GM23248 (cell line): ENCODE results near the gene PVR. TPM values are rescaled to one million over a fixed set of nuclear protein-coding genes. Genes with fewer than 3 reads are reported as not detected.
A peak's percentile ranks its signal among the peaks of the same experiment; 100 is the strongest.

Experiments used
- DNase-seq: peaks from one replicate; pipeline ENCODE4 v3.0.0-alpha.2; 2015
- H2AFZ ChIP-seq: fragments of 200-600 bp; sonication (generic); 2 replicates; pipeline ENCODE4 v1.6.1; 2016; ENCODE audit warnings: antibody characterized with exemption
- H3F3A ChIP-seq: fragments of 200-600 bp; sonication (generic); 2 replicates; pipeline ENCODE4 v1.6.1; 2016; ENCODE audit warnings: mild to moderate bottlenecking, antibody characterized with exemption, mixed run types; ENCODE audit not compliant: insufficient read depth
- H3K27ac ChIP-seq: fragments of 200-600 bp; sonication (generic); 2 replicates; pipeline ENCODE4 v1.5.1; 2016; ENCODE audit warnings: mild to moderate bottlenecking
- H3K27me3 ChIP-seq: fragments of 200-600 bp; sonication (generic); replicated peaks from 2 replicates; pipeline ENCODE4 v1.6.1; 2016; ENCODE audit warnings: mild to moderate bottlenecking; ENCODE audit not compliant: insufficient read depth
- H3K36me3 ChIP-seq: fragments of 200-600 bp; sonication (generic); 2 replicates; pipeline ENCODE4 v1.6.1; 2016; ENCODE audit warnings: low read depth, mild to moderate bottlenecking
- H3K4me1 ChIP-seq: fragments of 200-600 bp; sonication (generic); 2 replicates; pipeline ENCODE4 v1.6.1; 2016; ENCODE audit warnings: mild to moderate bottlenecking; ENCODE audit not compliant: insufficient read depth
- H3K4me2 ChIP-seq: fragments of 200-600 bp; sonication (generic); one replicate; pipeline ENCODE4 v1.6.1; 2016; ENCODE audit warnings: mild to moderate bottlenecking; ENCODE audit not compliant: unreplicated experiment
- H3K4me3 ChIP-seq: fragments of 200-600 bp; sonication (generic); 2 replicates; pipeline ENCODE4 v1.5.1; 2016; ENCODE audit warnings: mild to moderate bottlenecking
- H3K79me2 ChIP-seq: fragments of 200-600 bp; sonication (generic); 2 replicates; pipeline ENCODE4 v1.6.1; 2016; ENCODE audit warnings: mild to moderate bottlenecking; ENCODE audit not compliant: insufficient read depth
- H3K9ac ChIP-seq: fragments of 200-600 bp; sonication (generic); 2 replicates; pipeline ENCODE4 v1.6.1; 2016; ENCODE audit warnings: mild to moderate bottlenecking
- H3K9me2 ChIP-seq: fragments of 200-600 bp; sonication (generic); 2 replicates; pipeline ENCODE4 v1.6.1; 2016; ENCODE audit warnings: mixed run types, mild to moderate bottlenecking, moderate library complexity; ENCODE audit not compliant: insufficient read depth
- H3K9me3 ChIP-seq: fragments of 200-600 bp; sonication (generic); one replicate; pipeline ENCODE4 v1.6.1; 2017; ENCODE audit warnings: low read depth
- H4K20me1 ChIP-seq: fragments of 200-600 bp; sonication (generic); 2 replicates; pipeline ENCODE4 v1.6.0; 2016; ENCODE audit not compliant: insufficient read depth
- EZH2 ChIP-seq: fragments of 200-600 bp; sonication (generic); IDR thresholded peaks from 2 replicates; pipeline ENCODE4 v1.6.1; 2018; ENCODE audit warnings: antibody characterized with exemption, mild to moderate bottlenecking; ENCODE audit not compliant: insufficient read depth, poor library complexity, severe bottlenecking
- EZH2phosphoT487 ChIP-seq: fragments of 200-600 bp; sonication (generic); IDR thresholded peaks from 2 replicates; pipeline ENCODE4 v1.6.1; 2018; ENCODE audit warnings: antibody characterized with exemption, moderate library complexity, mild to moderate bottlenecking, low read depth; ENCODE audit not compliant: insufficient read depth
- WGBS, 2 experiments: methylation state at CpG; one replicate each; pipeline ENCODE4 v1.1.6; 2015 to 2017; ENCODE audit warnings: low lambda C conversion rate in 2 of 2, low coverage in 1 of 2; ENCODE audit errors: missing lambda C conversion rate in 2 of 2; 5-methylcytosine and 5-hydroxymethylcytosine counted together
- in situ Hi-C: fragments of 300-500 bp; cut with MboI; formaldehyde crosslinking; loops from 2 replicates; pipeline ENCODE4 v1.15.0; 2020
- polyA plus RNA-seq: library from polyadenylated mRNA; unstranded; fragments of >200 nt; fragmentation: Nextera tagmentation; extraction: Ambion mirVana; gene quantifications from 2 replicates; pipeline ENCODE4 v1.2.1, GENCODE V29; 2016
- total RNA-seq: library from RNA; depleted of rRNA; stranded (reverse); fragments of >200 nt; shearing (Covaris generic); gene quantifications from 2 replicates; pipeline ENCODE4 v1.2.3, GENCODE V29; 2014

PVR gene
- total and polyA plus RNA-seq, 2 experiments from 2014 or later: 58.8 to 148 TPM

DNA sequence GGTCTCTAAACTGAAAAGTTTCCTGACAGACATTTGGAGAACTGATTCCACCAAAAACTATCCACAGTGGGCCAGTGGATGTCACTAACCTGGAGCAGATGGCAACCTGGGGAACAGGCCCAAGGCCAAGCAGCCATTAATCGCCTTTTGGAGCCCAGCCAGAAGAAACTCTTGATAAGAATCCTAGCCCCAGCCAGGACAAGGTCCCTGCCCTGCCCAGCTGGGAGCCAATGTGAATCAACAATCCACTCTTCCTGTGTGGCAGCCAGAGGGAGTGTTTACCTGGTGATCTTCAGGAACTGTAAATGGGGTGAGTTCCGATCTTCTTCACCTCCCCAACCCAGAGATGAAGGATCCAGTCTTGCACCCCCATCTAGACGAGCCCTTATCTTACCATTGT is 44.8 kb upstream of the PVR start:
- Histone ChIP-seq H3K36me3 (no peaks in the 10 kb centered on the region), H3K27me3 (no peaks in the 10 kb centered on the region), H3K9me2 (no peaks in the 10 kb centered on the region), H3K4me3 (no peak overlapping the region), H2AFZ (no peak overlapping the region), H3K79me2 (no peaks in the 10 kb centered on the region), H3F3A (peaks cover 28% of the 10 kb centered on the region), H4K20me1 (no peaks in the 10 kb centered on the region), H3K9ac (no peak overlapping the region), H3K4me2 (no peak overlapping the region), H3K27ac (no peak overlapping the region), H3K4me1 (peaks cover 17% of the 10 kb centered on the region), H3K9me3 (no peaks in the 10 kb centered on the region)
- no peak for DNase-seq
- 78 to 80% methylated on average over 3 of the region's 3 CpGs for WGBS, 2 experiments
- in situ Hi-C loops: no loop called here
- TF ChIP-seq EZH2: no peak
- no peak for TF ChIP-seq EZH2phosphoT487

DNA sequence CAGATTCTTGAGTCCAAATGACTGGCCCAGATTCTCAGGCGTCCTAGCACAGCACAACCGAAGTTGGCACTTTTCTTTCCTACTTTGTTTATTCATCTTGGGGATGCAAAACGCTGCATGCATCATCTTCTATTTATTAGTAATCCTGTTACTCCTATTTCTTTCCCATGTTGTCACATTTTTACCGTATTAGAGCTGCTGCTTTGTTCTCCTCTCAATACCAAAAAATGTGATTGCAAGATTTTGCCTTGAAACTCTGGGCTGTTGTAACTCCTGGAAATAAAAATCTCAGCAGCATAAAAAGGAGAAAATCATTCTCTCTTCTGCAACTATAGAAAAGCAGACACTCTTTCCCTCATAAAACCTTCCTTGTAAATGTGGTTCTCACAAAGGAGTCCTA is 43.2 kb upstream of the PVR start:
- H4K20me1 ChIP-seq: no peaks in the 10 kb centered on the region
- peak overlapping the region; percentile 37; the same call in 1 of the 2 replicates for H3K9ac ChIP-seq
- H3K4me1 ChIP-seq: peaks cover 22% of the 10 kb centered on the region
- in situ Hi-C loops: no loop called here
- no peaks in the 10 kb centered on the region for H3K79me2 ChIP-seq
- H3K36me3 ChIP-seq: no peaks in the 10 kb centered on the region
- no peaks in the 10 kb centered on the region for H3K9me2 ChIP-seq
- no peaks in the 10 kb centered on the region for H3K27me3 ChIP-seq
- peaks cover 37% of the 10 kb centered on the region for H3F3A ChIP-seq
- peak; percentile 57 for DNase-seq
- 55 to 61% methylated on average over 4 of the region's 4 CpGs for WGBS, 2 experiments
- no peaks in the 10 kb centered on the region for H3K9me3 ChIP-seq
- H3K27ac ChIP-seq: peak overlapping the region; percentile 61
- no peak overlapping the region for H3K4me3 ChIP-seq
- H2AFZ ChIP-seq: no peak overlapping the region
- TF ChIP-seq EZH2phosphoT487 (no peak), EZH2 (no peak)
- H3K4me2 ChIP-seq: no peak overlapping the region

GRCh38 chr19:44602081-44602480 is 41.6 kb upstream of the PVR start:
- H4K20me1 ChIP-seq: no peaks in the 10 kb centered on the region
- no peak overlapping the region for H3K9ac ChIP-seq
- H3K4me1 ChIP-seq: peaks cover 25% of the 10 kb centered on the region
- DNase-seq: no peak
- whole genome bisulfite sequencing, 2 experiments: 84 to 92% methylated on average over 6 of the region's 6 CpGs
- H3K9me3 ChIP-seq: no peaks in the 10 kb centered on the region
- no peaks in the 10 kb centered on the region for H3K36me3 ChIP-seq
- no peak overlapping the region for H3K4me2 ChIP-seq
- in situ Hi-C loops: no loop called here
- H3K27ac ChIP-seq: no peak overlapping the region
- H3K9me2 ChIP-seq: no peaks in the 10 kb centered on the region
- TF ChIP-seq EZH2: no peak
- no peak for TF ChIP-seq EZH2phosphoT487
- no peak overlapping the region for H3K4me3 ChIP-seq
- H3F3A ChIP-seq: peaks cover 40% of the 10 kb centered on the region
- H3K27me3 ChIP-seq: no peaks in the 10 kb centered on the region
- no peak overlapping the region for H2AFZ ChIP-seq
- H3K79me2 ChIP-seq: no peaks in the 10 kb centered on the region

GRCh38 chr19:44603201-44603945 is 40.3 kb upstream of the PVR start:
- no peak overlapping the region for H3K4me3 ChIP-seq
- peak overlapping the region; percentile 64 for H3K27ac ChIP-seq

More at GRCh38 chr19:44603201-44603945, 40.3 kb upstream of the PVR start:
- no peak overlapping the region for H3K9ac ChIP-seq
- in situ Hi-C loops: no loop called here
- no peaks in the 10 kb centered on the region for H3K9me2 ChIP-seq
- H3K4me2 ChIP-seq: peak overlapping the region; percentile 45
- TF ChIP-seq EZH2phosphoT487 (peak; percentile 82; the same call in 1 of the 2 replicates), EZH2 (no peak)
- H4K20me1 ChIP-seq: no peaks in the 10 kb centered on the region
- no peak overlapping the region for H2AFZ ChIP-seq
- H3F3A ChIP-seq: peaks cover 52% of the 10 kb centered on the region
- no peaks in the 10 kb centered on the region for H3K36me3 ChIP-seq
- H3K79me2 ChIP-seq: no peaks in the 10 kb centered on the region
- peaks cover 38% of the 10 kb centered on the region for H3K4me1 ChIP-seq
- no peaks in the 10 kb centered on the region for H3K27me3 ChIP-seq
- WGBS, 2 experiments: 54 to 55% methylated on average over 7 to 8 of the region's 8 CpGs
- H3K9me3 ChIP-seq: no peaks in the 10 kb centered on the region
- DNase-seq: peak; percentile 95
